IPS DF 4.7 (cell line): ENCODE results near the gene CCDC77.
A peak's percentile ranks its signal among the peaks of the same experiment; 100 is the strongest.
"Not testable (repeated sequence)": the region's sequence is repeated elsewhere in the genome, so short reads cannot be mapped to it uniquely, and the experiment has no call there.

Source experiments
- DNase-seq: peaks from one replicate; pipeline ENCODE4 v3.0.0-alpha.2; 2013; ENCODE audit warnings: low spot score; ENCODE audit errors: extremely low read depth

CCDC77 gene

DNA sequence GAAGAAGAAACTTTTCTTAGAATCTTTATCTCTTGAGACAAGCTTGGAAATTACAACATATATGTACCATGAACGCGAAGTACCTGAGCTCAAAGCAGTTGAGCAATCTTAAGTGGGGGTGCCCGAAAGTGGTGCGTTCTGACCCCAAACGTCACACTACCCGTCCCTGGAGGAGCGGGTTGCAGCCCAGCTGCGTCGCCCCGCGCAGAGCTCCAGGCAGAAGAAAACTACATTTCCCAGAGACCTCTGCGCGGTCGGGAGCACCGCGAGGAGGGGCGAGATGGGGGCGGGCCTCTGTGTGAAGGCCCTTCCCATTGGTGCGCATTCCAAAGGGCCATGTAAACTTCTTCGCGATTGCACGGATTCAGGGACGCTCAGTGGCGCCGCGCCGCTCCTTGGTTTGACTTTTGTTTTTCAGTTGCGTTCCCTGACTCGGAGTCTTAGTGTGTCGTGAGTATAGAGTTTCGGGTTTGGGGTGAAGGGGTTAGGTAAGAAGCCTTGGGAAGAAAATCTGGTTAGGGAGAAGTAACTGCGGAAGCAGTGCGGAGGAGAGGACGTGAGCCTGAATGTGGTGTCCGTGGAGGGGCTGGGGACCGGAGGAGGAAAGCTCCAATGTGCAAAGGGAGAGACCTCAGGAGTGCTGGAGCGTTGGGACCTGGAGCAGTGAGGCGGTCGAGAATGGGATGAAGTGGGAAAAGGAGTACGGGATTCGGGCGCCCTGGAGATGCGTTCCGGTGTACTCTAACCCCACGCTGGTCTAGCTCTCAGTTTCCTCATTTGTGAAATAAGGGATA is at the start of gene CCDC77:
Gene CCDC77, plus strand, starts transcription at position 410 of the 794 bp plus-strand sequence. CDS start 7,740 bp downstream, outside the sequence.
- DNase-seq = peak; percentile 75

DNA sequence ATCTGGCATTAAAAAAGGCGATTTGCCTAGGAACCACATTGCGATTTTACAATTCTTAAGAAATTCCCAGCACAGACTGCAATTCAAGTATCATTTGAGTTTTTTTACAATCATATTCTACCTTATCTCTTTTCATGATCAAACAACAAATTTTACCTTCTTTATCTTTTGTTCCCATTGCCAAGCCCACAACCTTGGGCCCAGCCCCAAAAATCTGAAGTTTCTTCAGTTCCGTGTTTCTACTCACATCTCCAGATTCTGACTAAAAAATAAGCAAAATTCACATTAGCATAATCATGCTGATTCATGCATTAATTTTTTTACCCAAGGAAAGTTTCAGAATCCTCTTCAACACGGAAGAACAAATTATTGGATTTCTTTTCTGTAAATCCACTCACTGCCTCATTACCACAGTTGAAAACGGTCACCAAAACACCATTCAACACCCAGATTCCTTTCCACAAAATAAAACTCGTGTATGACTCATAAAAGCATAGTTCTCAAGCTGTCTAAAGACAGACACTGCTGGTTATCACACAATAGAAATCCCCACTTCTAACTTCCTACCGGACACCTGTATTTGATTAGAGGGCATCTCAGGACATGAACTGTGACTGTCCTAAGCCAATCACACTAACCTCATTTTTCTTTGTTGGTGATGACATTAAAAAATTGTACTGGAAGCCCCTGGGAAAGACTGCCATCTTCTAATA is 45.0 kb upstream of the CCDC77 start:
- no peak for DNase-seq

DNA sequence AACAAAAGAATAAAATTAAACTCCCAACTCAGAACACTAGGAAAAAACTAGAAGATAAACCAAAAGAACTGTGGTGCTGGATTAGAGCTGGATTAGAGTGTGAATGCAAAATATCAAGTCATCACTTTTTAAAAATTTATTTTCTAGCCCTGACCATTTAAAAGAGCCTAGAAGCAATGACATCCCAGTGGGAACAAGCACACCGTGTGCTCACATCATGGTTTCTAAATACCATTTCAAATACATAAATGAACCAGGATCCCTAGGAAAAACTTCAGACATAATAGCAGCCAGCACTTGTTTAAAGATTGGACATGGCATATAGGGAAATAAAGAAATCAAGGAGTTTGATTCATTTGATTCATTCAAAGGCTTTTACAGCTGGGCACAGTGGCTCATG is 42.4 kb upstream of the CCDC77 start:
- no peak for DNase-seq

DNA sequence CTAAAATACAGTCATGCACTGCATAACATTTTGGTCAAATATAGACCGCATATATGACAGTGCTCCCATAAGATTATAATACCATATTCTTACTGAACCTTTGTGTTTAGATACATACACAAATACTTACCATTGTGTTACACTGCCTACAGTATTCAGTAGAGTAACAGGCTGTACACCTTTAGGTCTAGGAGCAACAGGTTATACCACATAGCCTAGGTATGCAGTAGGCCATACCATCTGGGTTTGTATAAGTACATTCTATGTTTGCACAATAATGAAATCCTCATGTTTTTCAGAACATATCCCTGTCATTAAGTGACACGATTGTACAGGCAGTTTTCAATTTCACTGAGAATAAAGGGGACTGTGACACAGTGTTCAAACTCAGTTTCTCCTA is 34.6 kb upstream of the CCDC77 start:
- DNase-seq = no peak

DNA sequence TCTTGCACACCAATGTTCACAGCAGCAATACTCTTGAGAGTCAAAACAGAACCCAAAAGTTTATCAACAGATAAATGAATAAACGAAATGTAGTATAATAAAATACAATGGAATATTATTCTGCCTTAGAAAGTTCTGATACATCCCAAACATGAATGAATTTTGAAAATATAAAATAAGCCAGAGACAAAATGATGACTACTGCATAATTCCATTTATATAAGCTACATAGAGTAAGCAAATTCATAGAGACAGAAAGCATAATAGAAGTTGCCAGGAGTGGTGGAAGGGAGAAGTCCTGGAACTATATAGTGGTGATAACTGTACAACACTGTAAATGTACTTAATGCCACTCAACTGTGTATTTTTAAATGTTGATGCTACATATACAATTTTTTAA is 33.5 kb upstream of the CCDC77 start:
- DNase-seq = no peak

DNA sequence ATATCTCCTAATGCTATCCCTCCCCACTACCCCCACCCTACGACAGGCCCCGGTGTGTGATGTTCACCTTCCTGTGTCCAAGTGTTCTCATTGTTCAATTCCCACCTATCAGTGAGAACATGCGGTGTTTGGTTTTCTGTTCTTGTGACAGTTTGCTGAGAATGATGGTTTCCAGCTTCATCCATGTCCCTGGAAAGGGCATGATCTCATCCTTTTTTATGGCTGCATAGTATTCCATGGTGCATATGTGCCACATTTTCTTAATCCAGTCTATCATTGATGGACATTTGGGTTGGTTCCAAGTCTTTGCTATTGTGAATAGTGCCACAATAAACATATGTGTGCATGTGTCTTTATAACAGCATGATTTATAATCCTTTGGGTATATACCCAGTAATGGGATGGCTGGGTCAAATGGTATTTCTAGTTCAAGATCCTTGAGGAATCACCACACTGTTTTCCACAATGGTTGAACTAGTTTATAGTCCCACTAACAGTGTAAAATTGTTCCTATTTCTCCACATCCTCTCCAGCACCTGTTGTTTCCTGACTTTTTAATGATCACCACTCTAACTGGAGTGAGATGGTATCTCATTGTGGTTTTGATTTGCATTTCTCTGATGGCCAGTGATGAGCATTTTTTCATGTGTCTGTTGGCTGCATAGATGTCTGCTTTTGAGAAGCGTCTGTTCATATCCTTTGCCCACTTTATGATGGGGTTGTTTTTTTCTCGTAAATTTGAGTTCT is 30.5 kb upstream of the CCDC77 start:
- DNase-seq = not testable (repeated sequence)

DNA sequence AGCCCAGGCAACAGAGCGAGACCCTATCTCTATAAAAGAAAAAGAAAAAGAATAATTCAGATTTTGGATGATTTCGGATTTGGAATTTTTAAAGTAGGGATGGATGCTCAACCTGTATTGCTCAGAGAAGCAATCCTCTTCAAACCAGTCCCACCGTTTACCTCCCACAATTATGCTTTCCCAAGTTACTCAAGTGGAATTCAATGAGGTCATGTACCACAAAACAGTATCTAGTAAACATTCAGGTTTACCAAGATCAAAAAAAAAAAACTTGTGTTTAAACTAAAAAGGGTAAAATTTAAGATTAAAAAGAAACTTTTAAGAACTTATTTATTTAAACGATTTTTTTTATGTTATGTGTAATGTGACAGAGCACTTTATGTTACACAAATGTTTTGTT is 14.8 kb upstream of the CCDC77 start:
- DNase-seq = no peak

DNA sequence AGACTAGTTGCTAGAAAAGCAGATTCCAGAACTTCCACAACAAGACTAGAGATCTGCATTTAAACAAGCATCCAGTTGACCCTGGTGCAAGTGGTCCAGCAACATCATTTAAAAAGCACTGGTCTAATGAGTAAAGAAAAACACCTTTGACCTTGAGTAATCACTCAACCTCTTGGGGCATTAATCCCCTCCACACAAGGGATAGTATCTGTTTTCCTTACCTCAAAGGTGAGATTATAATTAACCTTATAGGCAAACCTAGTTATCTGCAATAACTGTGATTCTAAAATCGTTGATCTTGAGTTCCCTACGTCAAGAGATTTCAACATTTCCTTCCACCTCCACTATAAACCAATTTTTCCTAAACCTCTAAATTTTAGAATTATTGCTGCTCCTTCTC is 13.4 kb upstream of the CCDC77 start:
- no peak for DNase-seq

DNA sequence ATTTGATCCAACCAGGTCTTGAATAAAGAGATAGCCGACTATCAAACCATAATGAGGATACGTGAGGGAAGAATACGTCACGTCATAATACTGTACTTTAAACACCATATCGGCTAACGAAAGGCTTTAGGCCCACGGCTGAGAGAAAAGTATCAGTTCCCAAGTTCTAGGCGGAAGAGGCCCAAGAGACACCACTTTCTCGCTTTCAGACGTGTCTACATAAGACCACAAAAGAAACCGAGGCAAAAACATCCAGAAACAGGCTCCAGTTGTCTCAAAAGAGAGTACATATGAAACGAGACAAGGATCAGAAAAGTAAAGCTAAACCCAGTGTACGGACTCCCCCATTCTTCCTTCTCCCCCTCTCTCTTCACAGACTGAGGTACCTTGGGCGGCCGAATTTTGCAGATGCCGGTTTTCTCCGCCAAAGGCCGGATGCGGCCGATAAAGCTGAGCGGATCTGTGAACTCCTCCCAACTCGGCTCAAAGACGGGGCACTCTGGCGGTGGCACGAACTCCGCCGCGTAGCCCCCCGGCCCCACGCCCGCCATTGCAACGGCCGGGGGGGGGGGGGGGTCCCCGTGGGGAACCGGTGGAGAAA is 12.8 kb upstream of the CCDC77 start:
- no peak for DNase-seq

DNA sequence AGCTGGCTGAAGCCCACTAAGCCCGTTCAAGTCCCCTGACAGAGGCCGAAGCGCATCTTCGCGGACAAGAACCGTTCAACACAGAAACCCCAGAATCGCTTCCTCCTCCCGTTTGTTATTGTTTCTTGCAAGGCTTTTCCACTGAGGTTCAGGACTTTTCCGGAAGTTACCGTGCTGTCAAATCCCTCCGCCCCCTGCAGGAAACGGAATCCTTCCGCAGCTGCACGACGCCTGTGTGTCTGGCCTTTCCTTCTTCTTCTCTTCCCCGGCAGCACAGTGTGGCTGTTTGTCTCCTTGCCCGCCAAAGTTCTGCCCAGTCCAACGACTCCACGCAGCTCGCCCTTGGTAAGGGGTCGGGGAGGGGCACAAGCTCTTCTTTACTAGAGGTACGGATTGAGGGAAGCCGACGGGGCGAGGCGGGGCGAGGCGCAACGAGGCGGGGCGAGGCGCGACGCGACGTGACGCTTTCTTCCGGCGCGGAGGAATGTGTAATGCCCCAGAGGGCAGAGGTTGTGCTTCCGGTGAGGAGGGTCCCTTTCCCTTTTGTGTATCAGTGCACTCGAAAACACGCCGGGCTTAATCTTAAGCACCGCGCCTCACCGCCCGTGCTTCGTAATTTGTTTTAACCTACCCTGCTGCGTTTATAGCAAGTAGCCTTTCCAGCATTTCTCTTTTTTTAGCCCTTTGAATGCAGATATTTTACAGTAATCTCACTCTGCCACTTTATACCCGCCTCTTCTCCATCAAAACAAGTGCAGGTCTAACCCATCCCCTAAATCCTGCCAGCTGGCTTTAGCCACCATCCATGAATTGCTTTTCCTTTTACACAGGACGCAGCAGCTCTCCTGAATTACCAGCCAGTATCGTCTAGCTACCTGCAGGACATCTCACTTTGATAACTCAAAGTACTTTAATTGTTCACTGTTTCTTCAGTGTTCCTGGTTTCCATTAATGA is 12.0 kb upstream of the CCDC77 start, which contains the start of gene KDM5A:
Gene KDM5A, minus strand, starts transcription at position 179 of the 955 bp plus-strand sequence. CDS start 229 bp downstream, outside the sequence.
- DNase-seq = peak; percentile 75

DNA sequence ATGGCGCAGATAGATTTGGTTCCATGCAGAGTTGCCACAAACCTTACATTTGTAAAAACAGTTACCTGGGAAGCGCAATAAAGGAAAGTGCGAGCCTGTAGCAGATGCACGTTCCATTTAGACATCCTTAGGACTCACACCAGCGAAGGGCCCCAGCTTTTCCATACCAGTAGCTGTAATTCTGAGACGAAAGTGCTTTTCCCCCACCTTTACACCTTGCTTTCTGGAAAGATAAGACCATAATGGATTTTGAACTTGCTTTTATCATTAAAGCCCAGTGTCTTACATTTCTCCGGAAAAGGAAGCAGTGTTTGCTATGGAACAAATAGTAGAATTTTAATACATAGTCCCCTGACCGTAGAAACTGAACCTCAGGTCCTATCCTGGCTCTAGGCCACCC is 616 bp upstream of the CCDC77 start:
- DNase-seq = no peak

DNA sequence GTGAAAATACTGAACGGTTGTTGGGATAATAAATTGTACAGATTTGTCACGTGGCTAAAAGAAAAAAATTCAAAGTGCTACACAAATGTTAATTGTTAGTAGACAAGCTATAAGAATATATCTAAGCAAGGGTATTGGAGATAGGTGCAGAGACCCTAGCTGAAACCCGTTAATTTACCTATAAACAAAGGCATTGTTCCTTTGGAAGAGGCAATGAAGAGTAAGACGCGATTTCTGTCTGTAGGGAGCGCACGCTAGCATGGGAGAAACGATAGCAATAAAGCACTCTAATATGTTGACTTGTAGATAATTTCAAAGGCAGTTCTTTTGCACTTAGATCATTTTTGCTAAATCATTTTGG is 565 bp downstream of the CCDC77 start:
- DNase-seq = no peak

DNA sequence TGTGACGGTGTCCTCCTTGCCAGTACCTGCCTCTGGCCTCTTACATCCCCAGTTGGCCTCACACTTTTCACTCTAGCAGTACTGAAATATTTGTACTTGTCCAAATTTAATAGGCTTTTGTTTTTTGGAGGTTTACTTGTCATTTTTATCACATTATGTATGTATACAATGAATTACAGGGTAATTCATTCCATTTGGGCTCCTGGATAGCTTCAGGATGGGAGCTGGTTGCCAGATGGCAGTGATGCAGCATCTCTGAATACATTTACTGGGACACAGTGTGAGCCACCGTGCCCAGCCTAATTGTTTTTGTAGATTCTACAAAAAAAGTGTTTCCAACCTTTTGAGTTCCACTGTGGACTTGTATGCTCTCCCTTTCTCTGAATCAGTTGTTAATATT is 13.4 kb downstream of the CCDC77 start:
- no peak for DNase-seq

DNA sequence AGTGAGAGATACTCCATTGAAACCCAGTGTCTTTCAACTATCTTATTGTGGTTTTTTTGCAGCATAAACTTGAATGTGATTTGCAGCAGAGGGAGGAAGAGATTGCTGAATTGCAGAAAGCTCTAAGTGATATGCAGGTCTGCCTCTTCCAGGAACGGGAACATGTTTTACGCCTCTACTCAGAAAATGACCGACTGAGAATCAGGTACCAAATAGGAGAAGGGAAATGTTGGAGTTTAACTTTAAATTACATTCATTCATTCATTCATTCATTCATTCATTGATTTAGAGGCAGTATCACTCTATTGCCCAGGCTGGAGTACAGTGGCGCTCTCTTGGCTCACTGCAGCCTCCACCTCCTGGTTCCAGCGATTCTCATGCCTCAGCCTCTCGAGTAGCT is 17.0 kb downstream of the CCDC77 start:
- no peak for DNase-seq

DNA sequence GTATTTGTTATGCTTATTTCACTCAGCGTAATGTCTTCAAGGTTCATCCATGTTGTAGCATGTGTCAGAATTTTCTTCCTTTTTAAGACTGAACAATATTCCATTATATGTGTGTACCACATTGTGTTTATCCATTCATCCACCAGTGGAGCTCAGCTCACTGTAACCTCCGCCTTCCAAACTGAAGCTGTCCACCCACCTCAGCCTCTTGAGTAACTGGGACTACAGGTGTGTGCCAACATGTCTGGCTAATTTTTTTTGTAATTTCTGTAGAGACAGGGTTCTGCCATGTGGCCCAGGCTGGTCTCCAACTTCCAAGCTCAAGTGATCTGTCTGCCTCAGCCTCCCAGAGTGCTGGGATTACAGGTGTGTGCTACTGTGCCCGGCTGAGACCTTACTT is 21.1 kb downstream of the CCDC77 start:
- DNase-seq = no peak

DNA sequence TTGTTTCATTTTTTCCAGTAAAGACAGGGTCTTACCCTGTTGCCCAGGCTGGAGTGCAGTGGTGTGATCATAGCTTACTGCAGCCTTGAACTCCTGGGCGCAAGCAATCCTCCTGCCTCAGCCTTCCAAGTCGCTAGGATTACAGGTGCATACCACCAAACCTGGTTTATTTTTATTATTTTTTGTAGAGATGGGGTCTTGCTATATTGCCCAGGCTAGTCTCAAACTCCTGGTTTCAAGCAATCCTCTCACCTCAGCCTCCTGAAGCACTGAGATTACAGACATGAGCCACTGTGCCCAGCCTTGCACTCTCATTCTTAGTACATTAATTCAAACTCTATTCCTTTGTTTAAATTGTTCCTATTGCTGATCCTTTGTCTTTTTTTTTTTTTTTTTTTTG is 34.3 kb downstream of the CCDC77 start:
- not testable (repeated sequence) for DNase-seq

DNA sequence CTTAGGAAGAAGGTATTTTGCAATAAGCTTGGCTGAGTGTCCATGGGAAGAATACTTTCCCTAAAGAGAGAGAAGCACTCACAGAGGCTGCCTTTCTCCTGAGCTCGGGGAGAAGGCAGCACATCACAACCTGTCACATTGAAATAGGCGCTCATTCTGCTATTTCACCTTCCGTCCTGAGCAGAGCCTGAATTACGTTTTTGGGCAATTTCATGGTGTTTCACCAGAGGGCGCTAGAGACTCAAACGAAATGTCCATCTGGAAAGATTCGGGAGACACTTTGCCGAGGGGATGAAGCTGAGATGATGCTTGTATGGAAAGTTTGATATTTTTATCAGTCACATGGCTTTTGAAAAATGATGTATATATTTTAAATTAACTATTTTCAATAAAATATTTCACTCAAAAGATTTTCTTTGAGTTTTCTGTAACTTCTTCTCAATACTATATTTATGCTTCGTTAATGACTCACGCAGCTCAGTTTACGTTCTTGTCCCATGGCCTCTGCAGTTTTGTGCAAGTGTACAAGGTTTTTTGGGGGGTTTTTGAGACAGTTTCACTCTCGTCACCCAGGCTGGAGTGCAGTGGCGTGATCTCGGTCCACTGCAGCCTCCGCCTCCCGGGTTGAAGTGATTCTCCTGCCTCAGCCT is 40.9 kb downstream of the CCDC77 start:
- peak; percentile 64 for DNase-seq

DNA sequence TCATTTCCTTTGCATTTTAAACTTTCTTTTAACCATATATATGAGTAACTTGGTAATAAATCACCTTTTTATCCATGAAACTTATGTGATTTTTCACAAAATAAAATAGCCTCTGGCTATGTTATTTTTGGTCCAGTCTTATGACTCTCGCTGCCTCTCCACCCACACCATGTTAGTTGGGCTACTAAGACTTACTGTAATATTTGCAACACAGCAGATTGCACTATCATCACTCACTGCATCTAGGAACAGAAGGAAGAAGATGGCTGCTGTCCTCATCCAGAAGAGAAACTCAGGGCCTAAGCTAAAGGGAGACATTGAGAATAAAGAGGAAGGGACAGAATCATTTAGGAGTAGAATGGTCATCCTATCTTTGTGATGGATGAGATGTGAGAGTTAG is 45.7 kb downstream of the CCDC77 start:
- DNase-seq = no peak

DNA sequence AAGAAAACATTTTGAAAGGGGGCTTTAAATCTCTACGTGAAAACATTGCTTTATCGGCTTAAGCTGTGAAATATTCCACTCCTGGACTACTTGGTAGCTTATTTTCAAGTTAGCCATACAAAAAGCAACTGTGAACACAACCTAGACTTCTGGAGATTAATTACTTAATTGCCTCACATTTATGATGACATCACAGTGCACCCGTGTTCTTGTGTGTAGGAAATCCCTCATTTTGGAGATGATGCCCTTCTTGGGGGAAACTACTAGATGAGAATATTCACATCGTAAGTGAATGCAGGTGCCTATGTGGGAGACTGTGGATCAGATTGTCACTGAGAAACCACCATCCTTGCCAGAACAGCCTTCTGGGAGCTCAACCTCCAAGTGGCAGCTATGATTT is 47.8 kb downstream of the CCDC77 start:
- DNase-seq = no peak

DNA sequence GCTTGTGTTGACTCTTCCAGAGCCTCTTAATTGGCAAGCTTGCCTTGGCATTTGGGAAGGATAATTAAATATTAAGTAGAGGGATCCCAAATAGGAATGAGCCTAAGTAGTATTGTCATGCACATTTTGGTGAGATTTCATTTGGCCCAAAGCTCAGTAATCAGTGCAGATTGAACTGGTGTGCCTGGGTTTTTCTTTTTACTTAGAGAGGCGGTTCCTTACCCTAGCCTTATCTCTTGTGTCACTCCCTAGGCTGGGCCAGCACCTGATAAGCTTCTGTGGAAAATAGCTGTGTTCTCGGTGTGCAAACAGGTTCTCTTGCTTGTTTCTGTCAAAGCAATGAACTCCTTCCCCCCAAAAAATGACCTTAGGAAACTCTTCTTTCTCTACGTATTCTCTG is 49.0 kb downstream of the CCDC77 start:
- DNase-seq = no peak
